ENCODE results near the gene EMX2.

- TF ChIP-seq CTCF (IDR thresholded peaks at IDR 0.05) (no peak), POLR2A (IDR thresholded peaks at IDR 0.05) (no peak)
Observed at GRCh38 chr10:117539361-117539773, 3.2 kb upstream of the EMX2 start.

Data from adrenal gland (tissue), 5 donors.